ENCODE measurements around the gene ADI1. TPM values are rescaled to one million over a fixed set of nuclear protein-coding genes. Genes with fewer than 3 reads are reported as not detected.

The ADI1 gene
- total RNA-seq, 2 experiments from 2014 or later: 19.2 to 22.1 TPM

GRCh38 chr2:3512086-3512485, 7.2 kb downstream of the ADI1 start:
- peaks cover 79% of the 10 kb centered on the region for H3K36me3 ChIP-seq (ENCODE audit: insufficient read depth, low read length)
- peaks cover 16% of the 10 kb centered on the region for H3K9me3 ChIP-seq (ENCODE audit: low read length)
- ChIA-PET CTCF (ENCODE audit: unreplicated experiment) (no interaction called here), POLR2A (no interaction called here)
- H2AFZ ChIP-seq (ENCODE audit: low read length): no peak overlapping the region
- H3K4me1 ChIP-seq (ENCODE audit: insufficient read depth, low read length, poor library complexity, severe bottlenecking): peaks cover 14% of the 10 kb centered on the region
- DNase-seq (ENCODE audit: low spot score): no peak
- TF ChIP-seq EZH2phosphoT487 (IDR thresholded peaks at IDR 0.05; ENCODE audit: borderline replicate concordance, low read depth, low read length): no peak
- TF ChIP-seq, protein P1, sequence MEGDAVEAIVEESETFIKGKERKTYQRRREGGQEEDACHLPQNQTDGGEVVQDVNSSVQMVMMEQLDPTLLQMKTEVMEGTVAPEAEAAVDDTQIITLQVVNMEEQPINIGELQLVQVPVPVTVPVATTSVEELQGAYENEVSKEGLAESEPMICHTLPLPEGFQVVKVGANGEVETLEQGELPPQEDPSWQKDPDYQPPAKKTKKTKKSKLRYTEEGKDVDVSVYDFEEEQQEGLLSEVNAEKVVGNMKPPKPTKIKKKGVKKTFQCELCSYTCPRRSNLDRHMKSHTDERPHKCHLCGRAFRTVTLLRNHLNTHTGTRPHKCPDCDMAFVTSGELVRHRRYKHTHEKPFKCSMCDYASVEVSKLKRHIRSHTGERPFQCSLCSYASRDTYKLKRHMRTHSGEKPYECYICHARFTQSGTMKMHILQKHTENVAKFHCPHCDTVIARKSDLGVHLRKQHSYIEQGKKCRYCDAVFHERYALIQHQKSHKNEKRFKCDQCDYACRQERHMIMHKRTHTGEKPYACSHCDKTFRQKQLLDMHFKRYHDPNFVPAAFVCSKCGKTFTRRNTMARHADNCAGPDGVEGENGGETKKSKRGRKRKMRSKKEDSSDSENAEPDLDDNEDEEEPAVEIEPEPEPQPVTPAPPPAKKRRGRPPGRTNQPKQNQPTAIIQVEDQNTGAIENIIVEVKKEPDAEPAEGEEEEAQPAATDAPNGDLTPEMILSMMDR (conservative IDR thresholded peaks at IDR 0.05; ENCODE audit: low read length): no peak
- no peaks in the 10 kb centered on the region for H4K20me1 ChIP-seq (ENCODE audit: insufficient read depth, low read length)
- peaks cover under 1% of the 10 kb centered on the region; the same call in 1 of the 2 replicates for H3K79me2 ChIP-seq (ENCODE audit: insufficient read depth, low read depth, low read length)
- intact Hi-C loops (cut with micrococcal nuclease; ENCODE audit: unreplicated experiment): no loop called here
- no TSS peak for BruUV-seq (replicated peaks)
- H3K4me2 ChIP-seq (ENCODE audit: low read length): no peak overlapping the region
- no peak overlapping the region for H3K4me3 ChIP-seq (ENCODE audit: low read depth, low read length, poor library complexity, severe bottlenecking)
- H3K27ac ChIP-seq (ENCODE audit: low read depth, low read length, poor library complexity, severe bottlenecking): no peak overlapping the region
- no peaks in the 10 kb centered on the region for H3K9me2 ChIP-seq (ENCODE audit: insufficient read depth, low read length)

DNA sequence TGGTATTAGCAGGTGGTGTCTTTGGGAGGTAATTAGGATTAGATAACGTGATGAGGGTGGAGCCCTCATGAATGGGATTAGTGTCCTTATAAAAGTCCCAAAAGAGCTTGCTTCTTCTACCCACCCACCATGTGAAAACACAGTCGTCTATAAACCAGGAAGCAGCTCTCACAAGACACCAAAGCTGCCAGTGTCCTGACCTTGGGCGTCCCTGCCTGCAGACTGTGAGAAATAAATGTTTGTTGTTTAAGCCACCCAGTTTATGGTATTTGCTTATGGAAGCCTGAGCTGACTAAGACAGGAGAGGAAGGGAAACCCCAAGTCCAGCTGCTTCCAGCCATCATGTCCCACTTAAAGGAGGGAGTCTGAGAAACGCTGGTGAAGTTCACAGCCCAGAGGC, 13.6 kb downstream of the ADI1 start:
- Histone ChIP-seq H4K20me1 (ENCODE audit: insufficient read depth, low read length) (no peaks in the 10 kb centered on the region), H3K9me2 (ENCODE audit: insufficient read depth, low read length) (no peaks in the 10 kb centered on the region), H2AFZ (ENCODE audit: low read length) (no peak overlapping the region), H3K4me2 (ENCODE audit: low read length) (no peak overlapping the region), H3K4me1 (ENCODE audit: insufficient read depth, low read length, poor library complexity, severe bottlenecking) (no peaks in the 10 kb centered on the region), H3K79me2 (ENCODE audit: insufficient read depth, low read depth, low read length) (no peaks in the 10 kb centered on the region), H3K9me3 (ENCODE audit: low read length) (peaks cover 4% of the 10 kb centered on the region; the same call in 1 of the 2 replicates), H3K36me3 (ENCODE audit: insufficient read depth, low read length) (peaks cover 60% of the 10 kb centered on the region), H3K27ac (ENCODE audit: low read depth, low read length, poor library complexity, severe bottlenecking) (no peak overlapping the region), H3K4me3 (ENCODE audit: low read depth, low read length, poor library complexity, severe bottlenecking) (no peak overlapping the region)
- POLR2A ChIA-PET: interaction anchor here (2.1 kb wide), 1 partner anchor 25 kb away, joined by 5 read pairs; no protein-coding TSS in a partner anchor
- intact Hi-C loops (cut with micrococcal nuclease; ENCODE audit: unreplicated experiment): no loop called here
- CTCF ChIA-PET (ENCODE audit: unreplicated experiment): interaction anchor here (0.6 kb wide), 1 partner anchor 136 kb away, joined by 4 read pairs; no protein-coding TSS in a partner anchor
- DNase-seq (ENCODE audit: low spot score): no peak
- BruUV-seq (replicated peaks): no TSS peak
- TF ChIP-seq EZH2phosphoT487 (IDR thresholded peaks at IDR 0.05; ENCODE audit: borderline replicate concordance, low read depth, low read length): no peak
- TF ChIP-seq, protein P1 (conservative IDR thresholded peaks at IDR 0.05; ENCODE audit: low read length): no peak

DNA sequence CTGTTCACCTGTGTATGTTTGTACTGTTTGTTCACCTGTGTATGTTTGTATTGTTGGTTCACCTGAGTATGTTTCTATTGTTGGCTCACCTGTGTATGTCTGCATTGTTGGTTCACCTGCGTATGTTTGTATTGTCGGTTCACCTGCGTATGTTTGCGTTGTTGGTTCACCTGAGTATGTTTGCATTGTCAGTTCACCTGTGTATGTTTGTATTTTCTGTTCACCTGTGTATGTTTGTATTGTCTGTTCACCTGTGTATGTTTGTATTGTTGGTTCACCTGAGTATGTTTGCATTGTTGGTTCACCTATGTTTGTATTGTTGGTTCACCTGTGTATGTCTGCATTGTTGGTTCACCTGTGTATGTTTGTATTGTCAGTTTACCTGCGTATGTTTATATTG, 14.6 kb downstream of the ADI1 start:
- no TSS peak for BruUV-seq (replicated peaks)
- DNase-seq (ENCODE audit: low spot score): no peak
- CTCF ChIA-PET (ENCODE audit: unreplicated experiment): no interaction called here

More for the DNA sequence above, 14.6 kb downstream of the ADI1 start:
- TF ChIP-seq, protein P1 (conservative IDR thresholded peaks at IDR 0.05; ENCODE audit: low read length): no peak
- no peak for TF ChIP-seq EZH2phosphoT487 (IDR thresholded peaks at IDR 0.05; ENCODE audit: borderline replicate concordance, low read depth, low read length)
- Histone ChIP-seq H3K4me2 (ENCODE audit: low read length) (no peak overlapping the region), H3K27ac (ENCODE audit: low read depth, low read length, poor library complexity, severe bottlenecking) (no peak overlapping the region), H4K20me1 (ENCODE audit: insufficient read depth, low read length) (no peaks in the 10 kb centered on the region), H3K4me1 (ENCODE audit: insufficient read depth, low read length, poor library complexity, severe bottlenecking) (no peaks in the 10 kb centered on the region), H3K4me3 (ENCODE audit: low read depth, low read length, poor library complexity, severe bottlenecking) (no peak overlapping the region), H3K36me3 (ENCODE audit: insufficient read depth, low read length) (peaks cover 56% of the 10 kb centered on the region), H3K79me2 (ENCODE audit: insufficient read depth, low read depth, low read length) (no peaks in the 10 kb centered on the region), H2AFZ (ENCODE audit: low read length) (no peak overlapping the region), H3K9me3 (ENCODE audit: low read length) (peaks cover 4% of the 10 kb centered on the region; the same call in 1 of the 2 replicates), H3K9me2 (ENCODE audit: insufficient read depth, low read length) (no peaks in the 10 kb centered on the region)
- intact Hi-C loops (cut with micrococcal nuclease; ENCODE audit: unreplicated experiment): no loop called here
- POLR2A ChIA-PET: interaction anchor here (0.8 kb wide), 1 partner anchor 131 kb away, joined by 3 read pairs; no protein-coding TSS in a partner anchor
